GM13977 (cell line): ENCODE data around the gene ZNF664.

Experiments
- DNase-seq: peaks from one replicate; pipeline ENCODE4 v3.0.0; 2012; ENCODE audit warnings: low spot score
- CTCF ChIP-seq: IDR thresholded peaks from 2 replicates; pipeline ENCODE4 v1.5.1; 2012; ENCODE audit warnings: mild to moderate bottlenecking, control low read depth; ENCODE audit not compliant: insufficient read depth; ENCODE audit errors: extremely low read depth, missing control alignments
- in situ Hi-C: fragments of 300-500 bp; cut with MboI; formaldehyde crosslinking; loops from one replicate; pipeline ENCODE4 v1.12.0; 2022; ENCODE audit warnings: low sequenced_read_pairs, low pct_unique_long_range_greater_than_20kb, mixed read lengths, inconsistent platforms; ENCODE audit not compliant: unreplicated experiment

The ZNF664 gene

GRCh38 chr12:124010687-124011086 is 37.7 kb downstream of the ZNF664 start:
- DNase-seq, result no peak
- no peak for TF ChIP-seq CTCF
- in situ Hi-C loops, result no loop called here

- DNase-seq, result no peak
- TF ChIP-seq CTCF, result no peak
- in situ Hi-C loops, result no loop called here
Measured at GRCh38 chr12:124011435-124012115, 38.6 kb downstream of the ZNF664 start.

- in situ Hi-C loops, result no loop called here
- TF ChIP-seq CTCF, result no peak
- no peak for DNase-seq
Measured at GRCh38 chr12:124013073-124013472, 40.1 kb downstream of the ZNF664 start.

- no peak for DNase-seq
- no peak for TF ChIP-seq CTCF
Measured at GRCh38 chr12:124015494-124016461, 42.8 kb downstream of the ZNF664 start.

GRCh38 chr12:124017064-124017463 is 44.0 kb downstream of the ZNF664 start:
- no peak for TF ChIP-seq CTCF
- no peak for DNase-seq
- in situ Hi-C loops, result no loop called here

More at GRCh38 chr12:124015494-124016461, 42.8 kb downstream of the ZNF664 start:
- in situ Hi-C loops, result no loop called here

GRCh38 chr12:124018539-124018938 is 45.5 kb downstream of the ZNF664 start:
- no peak for DNase-seq
- in situ Hi-C loops, result no loop called here
- TF ChIP-seq CTCF, result no peak
